Measurements from ENCODE around the gene NOTCH1. TPM values are rescaled to one million over a fixed set of nuclear protein-coding genes. Genes with fewer than 3 reads are reported as not detected.
A peak's percentile ranks its signal among the peaks of the same experiment; 100 is the strongest.
"Not testable (repeated sequence)": the region's sequence is repeated elsewhere in the genome, so short reads cannot be mapped to it uniquely, and the experiment has no call there.

Gene NOTCH1
- total RNA-seq, 1 donor from 2014 or later: 26.6 TPM

- ChIA-PET POLR2A (no interaction called here), CTCF (no interaction called here)
- Mint-ChIP-seq H3K36me3 (ENCODE audit: low read depth) (no peaks in the 10 kb centered on the region), H3K4me3 (no peak overlapping the region), H3K4me1 (peaks cover 5% of the 10 kb centered on the region), H3K27me3 (peaks cover 5% of the 10 kb centered on the region), H3K9me3 (no peaks in the 10 kb centered on the region), H3K27ac (no peak overlapping the region)
- peak; percentile 79 for ATAC-seq (ENCODE audit: low read depth)
- TF ChIP-seq, protein P1, sequence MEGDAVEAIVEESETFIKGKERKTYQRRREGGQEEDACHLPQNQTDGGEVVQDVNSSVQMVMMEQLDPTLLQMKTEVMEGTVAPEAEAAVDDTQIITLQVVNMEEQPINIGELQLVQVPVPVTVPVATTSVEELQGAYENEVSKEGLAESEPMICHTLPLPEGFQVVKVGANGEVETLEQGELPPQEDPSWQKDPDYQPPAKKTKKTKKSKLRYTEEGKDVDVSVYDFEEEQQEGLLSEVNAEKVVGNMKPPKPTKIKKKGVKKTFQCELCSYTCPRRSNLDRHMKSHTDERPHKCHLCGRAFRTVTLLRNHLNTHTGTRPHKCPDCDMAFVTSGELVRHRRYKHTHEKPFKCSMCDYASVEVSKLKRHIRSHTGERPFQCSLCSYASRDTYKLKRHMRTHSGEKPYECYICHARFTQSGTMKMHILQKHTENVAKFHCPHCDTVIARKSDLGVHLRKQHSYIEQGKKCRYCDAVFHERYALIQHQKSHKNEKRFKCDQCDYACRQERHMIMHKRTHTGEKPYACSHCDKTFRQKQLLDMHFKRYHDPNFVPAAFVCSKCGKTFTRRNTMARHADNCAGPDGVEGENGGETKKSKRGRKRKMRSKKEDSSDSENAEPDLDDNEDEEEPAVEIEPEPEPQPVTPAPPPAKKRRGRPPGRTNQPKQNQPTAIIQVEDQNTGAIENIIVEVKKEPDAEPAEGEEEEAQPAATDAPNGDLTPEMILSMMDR (IDR thresholded peaks at IDR 0.05): no peak
- no peak for DNase-seq
- intact Hi-C loops (cut with micrococcal nuclease): no loop called here
Observed at GRCh38 chr9:136576269-136576626, 30.4 kb upstream of the NOTCH1 start.

GRCh38 chr9:136575626-136576268, 29.9 kb upstream of the NOTCH1 start:
- CTCF ChIA-PET: no interaction called here
- TF ChIP-seq, protein P1 (IDR thresholded peaks at IDR 0.05): no peak
- intact Hi-C loops (cut with micrococcal nuclease): no loop called here
- no peaks in the 10 kb centered on the region for H3K36me3 Mint-ChIP-seq (ENCODE audit: low read depth)
- no peaks in the 10 kb centered on the region for H3K9me3 Mint-ChIP-seq
- no peak overlapping the region for H3K27ac Mint-ChIP-seq
- POLR2A ChIA-PET: no interaction called here
- DNase-seq (no peak), ATAC-seq (ENCODE audit: low read depth) (no peak)
- no peak overlapping the region for H3K4me3 Mint-ChIP-seq
- peaks cover 5% of the 10 kb centered on the region for H3K4me1 Mint-ChIP-seq
- peaks cover 5% of the 10 kb centered on the region for H3K27me3 Mint-ChIP-seq

DNA sequence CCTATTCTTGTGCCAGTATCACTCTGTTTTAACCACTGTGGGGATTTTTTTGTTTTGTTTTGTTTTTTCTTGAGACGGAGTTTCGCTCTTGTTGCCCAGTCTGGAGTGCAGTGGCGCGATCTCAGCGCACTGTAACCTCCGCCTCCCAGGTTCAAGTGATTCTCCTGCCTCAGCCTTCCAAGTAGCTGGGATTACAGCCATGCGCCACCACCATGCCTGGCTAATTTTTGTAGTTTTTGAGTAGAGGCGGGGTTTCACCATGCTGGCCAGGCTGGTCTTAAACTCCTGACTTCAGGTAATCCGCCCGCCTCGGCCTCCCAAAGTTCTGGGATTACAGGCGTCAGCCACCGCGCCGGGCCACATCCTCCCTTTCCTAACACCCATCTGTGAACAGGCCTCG, 28.8 kb upstream of the NOTCH1 start:
- H3K27me3 Mint-ChIP-seq; CTCF ChIA-PET; ATAC-seq (ENCODE audit: low read depth); intact Hi-C loops (cut with micrococcal nuclease); H3K27ac Mint-ChIP-seq; H3K4me1 Mint-ChIP-seq; H3K9me3 Mint-ChIP-seq; H3K4me3 Mint-ChIP-seq; DNase-seq; H3K36me3 Mint-ChIP-seq (ENCODE audit: low read depth); POLR2A ChIA-PET: not testable (repeated sequence)

DNA sequence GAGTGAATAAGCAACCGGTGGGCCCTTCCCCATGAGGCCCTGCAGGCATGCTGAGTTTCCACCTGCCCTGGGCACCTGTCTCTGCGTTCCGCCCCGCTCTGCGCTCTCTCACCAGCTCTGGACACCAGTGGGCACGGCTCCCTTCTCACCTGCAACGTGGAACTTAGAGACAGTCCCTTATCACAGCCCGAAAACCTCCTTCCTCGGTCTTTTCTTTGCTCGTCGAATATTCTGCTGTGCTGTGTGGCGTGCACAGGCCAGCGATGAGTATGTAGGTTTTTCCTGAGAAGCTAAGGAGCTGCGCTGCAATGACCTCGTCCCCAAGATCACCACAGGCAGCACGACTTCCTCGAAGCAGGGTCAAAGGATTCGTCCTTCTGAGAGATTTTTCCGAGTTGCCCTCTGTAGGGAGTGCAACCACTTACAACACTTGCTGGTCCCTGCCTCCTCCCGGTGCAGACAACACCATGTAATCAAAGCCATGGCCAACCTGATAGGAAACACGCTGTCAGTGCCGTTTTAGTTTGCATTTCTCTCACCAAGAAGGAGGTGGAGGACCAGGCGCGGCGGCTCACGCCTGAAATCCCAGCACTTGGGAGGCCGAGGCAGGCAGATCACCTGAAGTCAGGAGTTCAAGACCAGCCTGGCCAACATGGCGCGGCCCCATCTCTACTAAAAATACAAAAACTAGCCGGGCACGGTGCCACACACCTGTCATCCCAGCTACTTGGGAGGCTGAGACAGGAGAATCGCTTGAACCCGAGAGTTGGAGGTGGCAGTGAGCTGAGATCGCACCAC, 27.2 kb upstream of the NOTCH1 start:
- Mint-ChIP-seq H3K27ac (no peak overlapping the region), H3K36me3 (ENCODE audit: low read depth) (no peaks in the 10 kb centered on the region), H3K27me3 (no peaks in the 10 kb centered on the region), H3K9me3 (no peaks in the 10 kb centered on the region), H3K4me3 (no peak overlapping the region), H3K4me1 (peaks cover 3% of the 10 kb centered on the region)
- DNase-seq (no peak), ATAC-seq (ENCODE audit: low read depth) (no peak)
- ChIA-PET POLR2A (no interaction called here), CTCF (interaction anchor here (0.7 kb wide), 1 partner anchor 83 kb away, joined by 3 read pairs; no protein-coding TSS in a partner anchor)
- intact Hi-C loops (cut with micrococcal nuclease): no loop called here
- TF ChIP-seq, protein P1 (IDR thresholded peaks at IDR 0.05): no peak

GRCh38 chr9:136572003-136572827, 26.4 kb upstream of the NOTCH1 start:
- intact Hi-C loops (cut with micrococcal nuclease): no loop called here
- POLR2A ChIA-PET: no interaction called here
- Mint-ChIP-seq H3K4me1 (peaks cover 3% of the 10 kb centered on the region), H3K4me3 (no peak overlapping the region), H3K9me3 (no peaks in the 10 kb centered on the region), H3K27ac (no peak overlapping the region), H3K36me3 (ENCODE audit: low read depth) (no peaks in the 10 kb centered on the region), H3K27me3 (no peaks in the 10 kb centered on the region)
- TF ChIP-seq, protein P1 (IDR thresholded peaks at IDR 0.05): no peak
- DNase-seq: no peak
- no peak for ATAC-seq (ENCODE audit: low read depth)
- CTCF ChIA-PET: interaction anchor here (0.7 kb wide), 1 partner anchor 82 kb away, joined by 3 read pairs; no protein-coding TSS in a partner anchor

Data from activated B cell treated with CpG ODN at 0.5 μM for 24 hours (primary cell).